ENCODE results near the gene TOR3A.
"Not testable (repeated sequence)": the region's sequence is repeated elsewhere in the genome, so short reads cannot be mapped to it uniquely, and the experiment has no call there.

The TOR3A gene, protein sequence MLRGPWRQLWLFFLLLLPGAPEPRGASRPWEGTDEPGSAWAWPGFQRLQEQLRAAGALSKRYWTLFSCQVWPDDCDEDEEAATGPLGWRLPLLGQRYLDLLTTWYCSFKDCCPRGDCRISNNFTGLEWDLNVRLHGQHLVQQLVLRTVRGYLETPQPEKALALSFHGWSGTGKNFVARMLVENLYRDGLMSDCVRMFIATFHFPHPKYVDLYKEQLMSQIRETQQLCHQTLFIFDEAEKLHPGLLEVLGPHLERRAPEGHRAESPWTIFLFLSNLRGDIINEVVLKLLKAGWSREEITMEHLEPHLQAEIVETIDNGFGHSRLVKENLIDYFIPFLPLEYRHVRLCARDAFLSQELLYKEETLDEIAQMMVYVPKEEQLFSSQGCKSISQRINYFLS

DNA sequence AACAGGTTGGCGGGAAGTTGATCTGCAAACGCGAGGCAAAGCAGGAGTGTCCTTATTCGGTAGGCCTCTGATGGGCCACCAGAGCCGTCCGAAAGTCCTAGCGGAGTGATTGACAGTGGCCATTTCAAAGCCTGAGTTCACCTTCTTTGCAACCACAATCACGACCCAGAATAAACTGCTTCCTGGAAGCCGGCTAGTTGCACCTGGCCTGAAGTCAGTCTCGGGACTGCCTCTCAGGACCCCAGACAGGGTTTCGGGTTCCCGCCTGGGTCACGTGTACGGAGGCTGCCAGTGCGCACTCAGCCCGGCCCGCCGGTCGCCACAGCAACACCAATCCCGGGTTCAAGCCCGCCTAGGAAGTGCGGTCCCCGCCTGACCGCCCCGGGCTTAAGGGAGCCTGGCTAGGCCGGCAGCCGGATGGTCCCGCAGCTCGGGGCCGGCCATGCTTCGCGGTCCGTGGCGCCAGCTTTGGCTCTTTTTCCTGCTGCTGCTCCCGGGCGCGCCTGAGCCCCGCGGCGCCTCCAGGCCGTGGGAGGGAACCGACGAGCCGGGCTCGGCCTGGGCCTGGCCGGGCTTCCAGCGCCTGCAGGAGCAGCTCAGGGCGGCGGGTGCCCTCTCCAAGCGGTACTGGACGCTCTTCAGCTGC lies at the start of gene TOR3A:
TOR3A (plus strand) TSS at position 384 of the 646 bp plus-strand sequence; CDS start at position 443, 59 bp downstream.
- peak; percentile 93 for DNase-seq (ENCODE audit: low spot score)

DNA sequence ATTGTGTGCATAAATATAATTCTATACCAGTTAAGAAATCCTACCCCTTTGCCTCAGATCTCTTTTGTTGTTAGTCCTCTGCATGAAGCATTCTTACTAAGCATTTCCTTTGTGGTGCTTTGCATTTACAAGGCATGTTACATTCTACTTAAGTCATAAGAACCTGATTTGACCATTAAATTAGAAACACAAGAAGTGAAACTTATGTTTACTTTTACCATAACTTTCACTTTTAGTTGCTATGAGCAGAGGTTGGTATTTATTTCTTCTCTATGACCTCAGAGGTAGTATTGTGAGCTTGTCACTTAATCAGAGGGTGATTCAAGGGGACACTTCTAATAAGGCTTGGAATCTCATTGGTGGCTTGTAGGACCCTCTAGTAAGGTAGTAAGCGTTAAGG lies 47.1 kb upstream of the TOR3A start:
- peak; percentile 39 for DNase-seq (ENCODE audit: low spot score)

DNA sequence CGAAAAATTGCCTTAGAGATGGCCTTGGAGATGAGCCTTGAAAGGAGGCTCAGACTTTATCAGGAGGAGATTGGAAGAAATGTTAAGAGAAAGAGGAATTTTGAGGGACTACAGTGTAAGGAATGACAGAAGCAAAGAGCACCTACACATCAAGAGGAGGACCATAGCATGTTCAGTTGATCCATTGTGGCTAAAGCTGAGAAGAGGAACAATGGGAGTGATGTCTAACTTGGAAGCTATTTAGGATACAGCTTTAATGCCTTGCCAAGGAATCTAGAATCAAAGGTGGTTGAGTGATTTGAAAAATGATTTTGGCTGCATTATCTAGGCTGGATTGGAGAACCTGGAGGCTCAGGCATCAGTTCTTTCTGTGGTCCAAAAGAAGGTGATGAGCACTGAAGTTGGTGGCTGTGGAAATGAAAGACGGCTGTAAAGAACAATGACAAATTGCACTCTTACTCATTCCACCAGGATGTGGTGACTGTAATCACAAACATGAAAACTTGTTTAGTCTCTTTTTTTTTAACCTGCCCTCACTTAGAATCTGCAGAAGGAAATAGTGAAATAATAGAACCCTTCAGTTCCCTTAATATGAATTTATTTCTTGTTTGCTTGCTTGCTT lies 44.9 kb upstream of the TOR3A start:
- DNase-seq (ENCODE audit: low spot score), result no peak

DNA sequence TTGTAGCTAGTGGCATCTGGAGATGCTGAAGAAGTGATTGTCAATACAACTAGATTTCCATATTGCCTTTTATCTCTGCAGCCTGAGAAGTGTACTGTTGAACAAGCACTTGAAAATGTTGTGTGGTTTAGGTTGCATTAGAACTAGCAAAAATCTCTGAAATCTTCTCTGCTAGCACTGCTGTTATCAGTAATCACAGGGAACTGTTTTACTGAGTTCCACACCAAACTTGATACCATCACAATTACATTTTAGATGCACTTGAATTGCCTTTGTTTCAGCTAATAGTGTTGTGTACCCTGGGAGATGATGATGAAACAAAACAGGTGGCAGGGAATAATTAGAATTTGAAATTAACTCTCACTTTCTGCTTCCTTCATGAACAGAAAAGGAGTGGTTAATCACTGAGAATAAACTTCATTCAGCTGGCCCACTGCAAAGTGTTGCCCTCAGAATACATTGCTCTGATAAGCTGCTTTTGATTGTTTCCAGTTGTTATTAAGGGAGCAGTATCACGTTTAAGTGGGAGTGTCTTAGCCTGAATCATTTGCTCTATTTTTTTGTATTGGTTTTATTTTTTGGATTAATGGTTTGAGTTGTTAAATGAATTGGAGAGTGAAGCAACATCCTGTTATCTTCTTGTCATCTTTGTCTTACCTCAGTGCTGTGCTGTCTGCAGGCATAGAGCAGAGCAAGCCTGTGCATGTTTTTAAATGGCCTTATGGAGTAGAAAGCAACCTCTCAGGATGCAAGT lies 43.2 kb upstream of the TOR3A start:
- no peak for DNase-seq (ENCODE audit: low spot score)

DNA sequence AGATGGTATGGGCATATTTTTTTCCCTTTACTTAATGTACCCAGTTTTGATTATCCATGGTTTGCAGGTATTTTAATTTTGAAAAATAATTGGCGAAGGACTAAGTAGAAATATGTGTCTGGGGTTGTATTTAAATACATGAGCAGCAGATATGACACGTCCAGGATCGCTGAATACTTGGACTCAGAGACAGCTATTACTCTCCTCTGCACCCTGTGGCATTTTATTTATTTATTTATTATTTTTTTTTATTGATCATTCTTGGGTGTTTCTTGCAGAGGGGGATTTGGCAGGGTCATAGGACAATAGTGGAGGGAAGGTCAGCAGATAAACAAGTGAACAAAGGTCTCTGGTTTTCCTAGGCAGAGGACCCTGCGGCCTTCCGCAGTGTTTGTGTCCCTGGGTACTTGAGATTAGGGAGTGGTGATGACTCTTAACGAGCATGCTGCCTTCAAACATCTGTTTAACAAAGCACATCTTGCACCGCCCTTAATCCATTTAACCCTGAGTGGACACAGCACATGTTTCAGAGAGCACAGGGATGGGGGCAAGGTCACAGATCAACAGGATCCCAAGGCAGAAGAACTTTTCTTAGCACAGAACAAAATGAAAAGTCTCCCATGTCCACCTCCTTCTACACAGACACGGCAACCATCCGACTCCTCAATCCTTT lies 42.2 kb upstream of the TOR3A start:
- not testable (repeated sequence) for DNase-seq (ENCODE audit: low spot score)

DNA sequence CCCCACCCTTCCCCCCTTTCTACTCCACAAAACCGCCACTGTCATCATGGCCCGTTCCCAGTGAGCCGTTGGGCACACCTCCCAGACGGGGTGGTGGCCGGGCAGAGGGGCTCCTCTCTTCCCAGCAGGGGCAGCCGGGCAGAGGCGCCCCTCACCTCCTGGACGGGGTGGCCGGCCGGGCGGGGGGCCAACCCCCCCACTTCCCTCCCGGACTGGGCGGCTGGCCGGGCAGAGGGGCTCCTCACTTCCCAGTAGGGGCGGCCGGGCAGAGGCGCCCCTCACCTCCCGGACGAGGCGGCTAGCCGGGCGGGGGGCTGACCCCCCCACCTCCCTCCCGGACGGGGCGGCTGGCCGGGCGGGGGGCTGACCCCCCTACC lies 41.7 kb upstream of the TOR3A start:
- DNase-seq (ENCODE audit: low spot score), result not testable (repeated sequence)

DNA sequence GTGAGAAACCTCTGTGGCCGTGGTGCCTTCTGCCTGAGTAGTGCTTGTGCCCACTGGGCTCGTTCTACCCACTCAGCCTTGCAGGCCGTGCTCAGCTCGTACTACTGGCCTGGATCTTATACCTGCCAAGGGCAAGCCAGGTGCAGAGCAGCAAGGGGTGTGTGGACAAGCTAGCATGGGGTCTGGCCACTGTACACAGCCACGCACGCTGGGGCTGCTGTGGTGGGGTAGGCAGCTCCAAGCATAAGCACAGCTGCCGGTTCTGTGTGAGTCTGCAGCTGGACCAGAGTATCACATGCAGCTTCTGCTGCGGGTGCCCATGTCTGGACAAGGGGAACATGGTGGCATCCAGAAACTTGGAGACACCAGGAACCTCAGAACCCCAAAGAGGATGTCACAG lies 39.8 kb upstream of the TOR3A start:
- DNase-seq (ENCODE audit: low spot score), result no peak

DNA sequence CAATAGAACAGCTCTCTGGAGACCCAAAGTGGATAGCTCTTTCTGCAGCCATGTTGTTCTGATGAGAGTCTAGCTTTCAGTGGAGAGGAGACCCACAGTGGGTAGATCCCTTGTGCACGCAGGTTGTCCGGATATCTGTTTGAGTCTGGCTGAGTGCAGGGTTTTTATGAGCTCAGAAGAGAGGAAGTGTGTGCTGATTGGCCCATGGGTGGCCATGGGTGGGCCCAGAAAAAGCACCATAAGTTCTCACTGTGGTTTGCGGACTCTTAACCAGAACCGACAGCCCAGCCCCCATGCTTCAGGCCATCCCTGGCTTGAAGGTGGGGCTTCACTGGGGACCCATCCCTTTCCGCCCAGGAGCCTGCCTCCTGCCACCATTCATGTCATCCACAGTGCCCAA lies 39.2 kb upstream of the TOR3A start:
- no peak for DNase-seq (ENCODE audit: low spot score)

DNA sequence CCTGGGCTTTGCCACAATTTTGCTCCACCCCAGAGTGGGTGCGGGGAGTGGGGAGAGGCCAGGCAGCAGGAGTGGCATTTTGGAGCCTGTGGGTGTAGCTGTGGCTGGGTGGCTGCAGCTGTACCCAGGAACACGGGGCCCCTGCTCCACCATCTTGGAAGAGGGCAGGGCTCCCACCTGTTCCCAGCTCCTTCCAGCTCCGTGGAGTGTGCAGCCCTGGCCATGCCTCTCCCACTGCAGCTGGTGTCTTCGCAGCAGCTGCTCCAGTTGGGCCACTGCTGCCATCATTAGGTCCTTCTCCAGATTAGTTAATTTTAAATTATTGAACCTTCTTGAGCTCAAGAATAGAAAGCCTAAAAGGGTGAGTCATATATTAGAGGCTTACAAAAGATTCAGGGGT lies 38.6 kb upstream of the TOR3A start:
- no peak for DNase-seq (ENCODE audit: low spot score)

DNA sequence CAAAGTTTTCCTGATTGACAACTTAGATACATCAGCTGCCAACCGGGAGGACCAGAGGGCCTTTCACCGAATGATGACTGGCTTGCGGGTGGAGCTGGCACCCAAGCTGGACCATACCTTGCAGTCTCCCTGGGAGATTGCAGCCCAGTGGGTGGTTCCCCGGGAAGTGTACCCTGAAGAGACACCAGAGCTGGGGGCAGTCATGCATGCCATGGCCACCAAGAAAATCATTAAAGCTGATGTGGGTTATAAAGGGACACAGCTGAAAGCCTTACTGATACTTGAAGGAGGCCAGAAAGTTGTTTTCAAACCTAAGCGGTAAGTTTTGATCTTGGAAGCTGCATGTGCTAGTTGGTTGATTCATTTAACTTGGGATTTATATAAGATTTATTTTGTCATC lies 38.0 kb upstream of the TOR3A start:
- no peak for DNase-seq (ENCODE audit: low spot score)

DNA sequence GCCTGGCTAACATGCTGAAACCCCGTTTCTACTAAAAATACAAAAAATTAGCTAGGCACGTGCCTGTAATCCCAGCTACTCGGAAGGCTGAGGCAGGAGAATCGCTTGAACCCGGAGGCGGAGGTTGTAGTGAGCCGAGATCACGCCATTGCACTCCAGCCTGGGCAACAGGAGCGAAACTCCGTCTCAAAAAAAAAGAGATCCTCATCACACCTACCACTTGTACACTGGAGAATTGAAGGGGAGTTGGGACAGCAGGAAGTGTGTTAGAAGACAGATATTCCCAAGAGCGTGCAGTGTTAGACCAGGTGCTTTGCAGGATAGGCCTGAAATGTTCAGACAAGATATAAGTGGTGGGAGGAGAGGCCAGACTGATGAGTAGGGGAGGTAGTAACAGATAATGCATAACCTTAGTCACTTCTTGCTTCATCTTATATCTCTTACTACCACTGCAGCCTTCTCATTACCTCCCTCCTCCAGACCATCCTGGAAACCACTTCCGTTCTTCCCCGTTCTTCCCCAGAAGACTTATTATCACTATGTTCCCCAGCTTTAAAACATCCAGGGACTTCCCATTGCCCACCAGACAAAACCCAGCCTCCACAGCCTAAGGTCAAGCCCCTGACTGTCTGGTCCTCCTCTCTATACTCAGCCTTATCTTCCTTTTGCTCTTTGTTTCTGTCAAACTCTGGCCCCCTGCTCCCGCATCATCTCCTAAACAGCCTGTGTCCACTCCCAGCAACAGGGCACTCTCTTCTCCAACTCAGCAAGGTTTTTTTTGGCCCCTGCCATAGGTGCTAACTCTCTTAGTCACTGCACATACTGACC lies 34.8 kb upstream of the TOR3A start:
- no peak for DNase-seq (ENCODE audit: low spot score)

DNA sequence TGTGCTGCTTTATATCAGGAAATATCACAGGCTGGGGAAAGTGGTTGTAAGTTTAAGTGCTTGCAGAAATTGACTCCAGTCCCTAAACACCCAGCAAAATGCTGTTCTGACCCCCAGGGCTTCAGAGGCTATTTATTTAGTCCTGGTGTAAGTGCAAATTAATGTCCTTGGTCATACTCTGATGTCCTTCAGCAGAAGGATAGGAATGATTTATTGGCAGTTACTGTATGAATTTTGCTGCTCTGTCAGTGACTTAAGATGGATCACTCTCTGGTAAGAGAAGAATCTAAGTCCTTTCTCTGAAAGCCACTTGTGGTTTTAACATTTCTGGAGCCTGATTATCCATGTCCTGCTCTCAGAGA lies 34.3 kb upstream of the TOR3A start:
- DNase-seq (ENCODE audit: low spot score), result no peak

DNA sequence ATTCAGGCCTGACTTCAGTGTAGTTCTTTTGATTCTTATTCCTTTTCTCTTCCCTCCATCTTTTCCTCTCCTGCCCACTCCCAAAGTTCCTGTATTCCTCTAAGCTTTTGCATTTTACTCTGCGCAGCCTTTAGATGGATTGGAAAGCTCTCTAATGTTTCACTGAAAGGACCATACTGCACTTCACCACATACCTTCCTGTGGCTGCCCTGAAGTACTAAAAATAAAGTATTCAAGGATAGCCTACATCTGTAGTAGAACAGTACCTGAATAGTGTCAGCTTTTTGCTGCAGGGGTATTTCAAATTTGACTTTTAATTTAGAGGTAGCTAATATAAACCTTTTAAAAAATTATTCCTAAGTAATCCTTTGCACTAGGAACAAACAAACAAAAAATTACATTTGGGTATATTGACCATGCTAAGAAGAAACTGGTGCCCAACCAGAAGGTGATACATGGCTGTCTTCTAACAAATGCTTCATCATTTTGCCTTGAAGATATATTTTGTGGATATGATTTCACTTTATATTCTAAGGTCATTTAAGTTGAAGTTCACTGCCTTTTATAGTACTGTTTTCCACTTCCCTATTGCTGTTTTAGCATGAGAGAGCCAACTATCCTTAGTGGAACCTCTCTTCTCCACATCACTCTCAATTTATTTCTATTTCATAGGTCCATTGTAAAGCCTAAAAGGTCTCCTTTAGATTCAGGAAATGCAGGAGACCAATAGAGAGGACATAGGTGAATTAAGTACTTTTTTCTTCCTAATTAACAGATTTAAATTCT lies 33.3 kb upstream of the TOR3A start:
- DNase-seq (ENCODE audit: low spot score), result no peak

DNA sequence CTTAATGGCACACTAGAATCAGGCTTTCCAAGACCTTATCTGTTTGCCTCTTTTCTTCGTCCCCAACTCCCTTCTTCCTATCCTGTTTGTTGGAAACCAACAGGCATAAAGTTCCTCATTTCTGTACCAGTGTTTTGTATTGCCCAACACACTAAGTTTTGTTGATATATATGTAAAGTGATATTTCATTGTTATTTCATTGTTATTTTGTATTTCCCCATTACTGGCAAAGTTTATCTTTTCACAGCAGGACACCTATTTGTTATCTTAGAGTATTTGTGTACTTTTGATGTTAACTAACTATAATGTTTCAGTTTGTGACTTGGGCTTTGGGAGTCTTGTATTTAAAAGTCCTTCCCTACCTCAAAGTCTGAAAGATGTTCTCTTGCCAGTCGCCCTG lies 29.1 kb upstream of the TOR3A start:
- DNase-seq (ENCODE audit: low spot score), result no peak

DNA sequence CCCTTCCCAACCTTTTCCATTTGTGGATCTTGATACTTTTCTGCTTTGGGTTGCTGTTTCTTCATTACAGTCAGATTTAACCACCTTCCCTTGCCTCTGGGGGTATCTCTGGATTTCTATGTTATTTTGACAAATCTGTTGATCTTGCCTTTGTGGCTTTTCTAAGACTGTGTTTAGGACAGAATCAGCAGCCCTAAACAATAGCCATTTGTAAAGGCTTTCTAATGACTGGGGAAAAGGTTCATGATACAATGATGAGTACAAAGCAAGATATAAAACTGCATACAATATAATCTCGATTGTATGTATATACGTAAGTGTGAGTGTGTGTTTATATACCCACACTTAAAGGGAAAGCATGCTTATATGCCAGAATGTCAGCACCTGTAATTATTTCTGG lies 28.4 kb upstream of the TOR3A start:
- DNase-seq (ENCODE audit: low spot score), result no peak

DNA sequence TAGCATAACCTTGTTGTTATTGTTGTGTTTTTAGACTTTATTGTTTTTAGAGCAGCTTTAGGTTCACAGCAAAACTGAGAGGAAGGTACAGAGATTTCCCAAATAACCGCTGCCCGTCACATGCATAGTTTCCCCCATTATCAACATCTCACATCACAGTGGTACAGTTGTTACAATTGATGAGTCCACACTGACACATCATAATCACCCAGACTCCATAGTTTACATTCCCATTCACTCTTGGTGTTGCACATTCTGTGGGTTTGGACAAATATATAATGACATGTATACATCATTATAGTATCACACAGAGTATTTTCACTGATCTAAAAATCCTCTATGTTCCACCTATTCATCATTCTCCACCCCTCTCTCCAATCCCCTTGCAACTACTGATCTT lies 25.9 kb upstream of the TOR3A start:
- no peak for DNase-seq (ENCODE audit: low spot score)

DNA sequence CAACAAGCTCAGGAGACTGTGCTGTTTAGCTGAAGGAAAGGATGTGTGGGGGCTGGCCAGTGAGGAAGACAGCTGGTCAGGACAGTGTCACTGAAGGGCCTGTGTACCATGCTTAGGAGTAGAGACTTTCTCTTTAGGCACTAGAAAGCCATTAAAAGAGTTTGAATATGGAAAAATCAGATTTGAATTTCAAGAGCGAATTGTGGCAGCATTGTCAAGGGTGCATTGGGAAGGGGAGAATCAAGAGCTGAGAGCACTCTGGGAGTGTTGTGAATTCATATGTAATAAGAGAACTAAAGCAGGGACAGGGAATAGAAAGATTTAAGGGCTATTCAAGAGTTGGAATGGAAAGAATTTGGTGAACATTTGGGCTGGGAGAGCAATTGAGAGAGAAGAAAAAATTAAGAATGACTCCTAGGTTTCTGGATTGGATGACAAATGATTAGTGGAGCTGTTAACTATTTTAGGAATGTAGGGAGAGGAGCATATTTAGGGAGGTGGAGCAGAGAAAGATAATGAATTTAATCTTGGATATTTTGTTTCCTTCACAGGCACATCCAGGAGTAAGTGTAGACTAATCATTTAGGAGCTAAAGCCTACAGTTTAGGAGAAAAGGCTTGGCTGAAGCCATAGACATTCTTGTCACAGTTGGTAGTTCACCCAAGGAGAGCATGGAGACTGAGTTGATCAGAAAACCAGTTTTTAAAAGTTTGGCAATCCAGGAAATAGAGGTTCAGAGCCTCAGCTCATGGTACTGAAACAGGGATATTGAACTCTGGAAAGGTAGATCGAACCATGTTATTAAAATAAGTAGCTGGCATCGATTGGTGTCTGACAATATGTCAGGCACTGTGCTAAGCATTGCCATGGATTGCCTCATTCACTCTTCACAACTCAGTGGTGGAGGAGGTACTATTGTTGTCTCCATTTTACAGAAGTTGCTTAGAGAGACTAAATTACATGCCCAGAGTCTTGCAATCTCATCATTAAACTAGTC lies 23.1 kb upstream of the TOR3A start:
- peak; percentile 36 for DNase-seq (ENCODE audit: low spot score)

DNA sequence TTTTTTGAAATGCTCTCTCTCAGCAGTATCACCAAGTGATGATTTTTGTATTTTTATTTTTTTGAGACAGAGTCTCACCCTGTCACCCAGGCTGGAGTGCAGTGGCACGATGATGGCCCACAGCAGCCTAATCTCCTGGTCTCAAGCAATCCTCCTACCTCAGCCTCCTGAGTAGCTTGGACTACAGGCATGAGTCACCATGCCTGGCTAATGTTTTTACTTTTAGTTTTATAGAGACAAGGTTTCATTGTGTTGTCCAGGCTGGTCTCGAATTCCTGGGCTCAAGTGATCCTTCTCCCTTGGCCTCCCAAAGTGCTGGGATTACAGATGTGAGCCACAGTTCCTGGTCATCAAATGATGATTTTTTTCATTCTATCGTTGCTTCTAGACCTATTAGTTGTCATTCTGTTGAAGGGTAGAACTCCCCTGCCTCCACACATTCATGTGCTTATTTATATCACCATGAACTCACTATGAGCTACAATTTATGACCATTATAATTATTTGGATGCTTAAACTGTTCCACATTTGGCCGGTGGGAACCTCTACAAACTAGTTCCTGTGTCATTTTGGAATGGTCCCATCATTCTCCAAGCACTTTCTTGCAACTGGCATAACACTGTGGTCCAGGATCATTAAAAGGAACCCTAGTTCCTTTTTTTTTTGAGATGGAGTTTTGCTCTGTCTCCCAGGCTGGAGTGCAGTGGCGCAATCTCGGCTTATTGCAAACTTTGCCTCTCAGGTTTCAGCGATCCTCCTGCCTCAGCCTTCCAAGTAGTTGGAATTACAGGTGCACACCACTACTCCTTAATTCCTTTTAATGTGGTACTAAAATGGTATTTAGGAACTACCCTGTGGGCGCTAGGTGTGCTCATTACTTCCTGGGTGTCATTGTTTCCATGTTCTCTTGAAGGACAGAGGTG lies 20.2 kb upstream of the TOR3A start:
- no peak for DNase-seq (ENCODE audit: low spot score)

All from AG08396 (cell line).